ENCODE measurements around the gene KLHDC4. TPM values are rescaled to one million over a fixed set of nuclear protein-coding genes. Genes with fewer than 3 reads are reported as not detected.
"Not testable (repeated sequence)": the region's sequence is repeated elsewhere in the genome, so short reads cannot be mapped to it uniquely, and the experiment has no call there.

Gene KLHDC4
- polyA plus RNA-seq, 3 donors from 2014 or later, result 52.0 to 70.0 (median 61.0) TPM

DNA sequence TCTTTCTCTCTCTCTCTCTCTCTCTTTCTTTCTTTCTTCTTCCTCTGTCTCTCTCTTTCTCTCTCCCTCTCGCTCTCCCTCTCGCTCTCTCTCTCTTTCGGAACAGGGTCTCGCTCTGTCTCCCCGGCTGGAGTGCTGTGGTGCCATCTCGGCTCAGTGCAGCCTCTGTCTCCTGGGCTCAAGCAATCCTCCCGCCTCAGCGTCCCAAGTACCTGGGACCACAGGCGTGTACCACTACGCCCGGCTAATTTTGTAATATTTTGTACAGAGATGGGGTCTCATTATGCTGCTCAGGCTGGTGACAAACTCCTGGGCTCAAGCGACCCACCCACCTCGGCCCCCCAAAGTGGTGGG is 12.7 kb upstream of the KLHDC4 start:
- Mint-ChIP-seq H3K36me3 (no peaks in the 10 kb centered on the region), H3K27me3 (ENCODE audit: low read depth in 3 of 3) (peaks cover 18 to 19% (median 18%) of the 10 kb centered on the region in 3 donors), H3K4me3 (peak overlapping the region in 2 of 5 donors; percentile 39 to 44), H3K4me1 (peaks cover 37 to 38% of the 10 kb centered on the region in 2 donors), H3K9me3 (no peaks in the 10 kb centered on the region), H3K27ac (peak overlapping the region in 5 of 6 donors; percentile 60 to 99 (median 98))
- no peak for DNase-seq

DNA sequence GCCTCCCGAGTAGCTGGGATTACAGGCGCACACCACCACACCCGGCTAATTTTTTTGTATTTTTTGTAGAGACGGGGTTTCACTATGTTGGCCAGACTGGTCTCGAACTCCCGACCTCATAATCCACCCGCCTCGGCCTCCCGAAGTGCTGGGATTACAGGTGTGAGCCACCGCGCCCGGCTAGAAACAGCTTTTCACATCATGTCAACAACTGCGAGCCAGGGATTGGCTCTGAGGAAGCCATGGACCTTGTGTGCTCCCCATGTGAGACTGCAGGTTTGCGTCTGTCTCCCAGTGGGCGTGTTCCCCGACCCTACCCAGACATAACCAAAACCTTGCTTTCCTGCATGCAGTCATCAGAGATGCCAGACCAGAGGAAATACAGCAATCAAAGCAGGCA is 8.1 kb upstream of the KLHDC4 start:
- not testable (repeated sequence) for H3K4me3 Mint-ChIP-seq, DNase-seq

DNA sequence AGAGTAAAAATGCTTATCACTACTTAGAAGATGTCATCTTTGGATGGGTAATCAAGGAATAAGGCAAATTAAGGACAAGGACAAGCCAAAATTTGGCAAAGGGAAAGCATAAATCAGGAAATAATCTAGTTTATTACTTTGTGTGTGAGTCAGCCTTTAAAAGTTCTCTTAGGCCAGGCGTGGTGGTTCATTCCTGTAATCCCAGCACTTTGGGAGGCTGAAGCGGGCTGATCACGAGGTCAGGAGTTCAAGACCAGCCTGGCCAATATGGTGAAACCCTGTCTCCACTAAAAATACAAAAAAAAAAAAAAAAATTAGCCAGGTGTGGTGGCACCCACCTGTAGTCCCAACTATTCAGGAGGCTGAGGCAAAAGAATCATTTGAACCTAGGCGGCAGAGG is 1.7 kb upstream of the KLHDC4 start:
- Mint-ChIP-seq H3K27me3 (ENCODE audit: low read depth in 3 of 3) (peaks cover 30 to 36% (median 33%) of the 10 kb centered on the region in 3 donors), H3K4me3 (peak overlapping the region; percentile 29 to 100 (median 100)), H3K4me1 (peaks cover 46 to 47% of the 10 kb centered on the region in 2 donors), H3K27ac (peak overlapping the region; percentile 84 to 100 (median 98)), H3K36me3 (peaks cover 0 to 15% (median 11%) of the 10 kb centered on the region in 3 donors)
- DNase-seq, H3K9me3 Mint-ChIP-seq: not testable (repeated sequence)

More for the DNA sequence above, 8.1 kb upstream of the KLHDC4 start:
- H3K27ac Mint-ChIP-seq, H3K9me3 Mint-ChIP-seq, H3K36me3 Mint-ChIP-seq: not testable (repeated sequence)
- peaks cover 4 to 10% (median 5%) of the 10 kb centered on the region in 3 donors for H3K27me3 Mint-ChIP-seq (ENCODE audit: low read depth in 3 of 3)
- H3K4me1 Mint-ChIP-seq, result peaks cover 17 to 19% of the 10 kb centered on the region in 2 donors

DNA sequence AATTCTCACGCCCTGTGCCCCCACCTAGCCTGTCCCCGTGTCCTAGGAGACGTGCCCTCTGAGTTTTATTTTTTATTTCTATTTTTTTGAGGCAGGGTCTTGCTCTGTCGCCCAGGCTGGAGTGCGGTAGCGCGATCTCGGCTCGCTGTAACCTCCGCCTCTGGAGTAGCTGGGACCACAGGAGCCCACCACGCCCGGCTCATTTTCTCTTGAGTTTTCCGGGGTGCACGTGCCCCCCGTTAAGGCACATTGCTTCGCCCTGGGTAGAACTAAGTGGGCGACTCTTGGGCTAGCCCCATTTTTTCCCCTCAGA is 655 bp upstream of the KLHDC4 start:
- Mint-ChIP-seq H3K27ac (peak overlapping the region; percentile 98 to 100 (median 100)), H3K4me1 (peaks cover 56 to 57% of the 10 kb centered on the region in 2 donors)

DNA sequence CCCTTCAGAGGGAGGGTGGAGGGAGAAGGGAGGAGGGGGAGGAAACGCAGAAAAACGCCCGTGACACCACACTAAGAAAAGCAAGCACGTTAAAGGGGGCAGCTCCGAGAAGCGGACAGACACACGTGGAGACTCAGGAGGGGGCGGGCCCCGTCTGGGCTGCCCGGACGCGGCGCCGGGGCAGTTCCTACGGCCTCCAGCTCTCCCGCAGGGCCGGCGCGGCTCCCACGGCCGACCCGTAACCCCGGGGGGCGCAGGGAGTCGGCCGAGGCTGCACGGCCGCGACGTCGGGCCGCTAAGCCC is 362 bp downstream of the KLHDC4 start:
- H3K27me3 Mint-ChIP-seq (ENCODE audit: low read depth in 3 of 3), result peaks cover 36 to 41% (median 38%) of the 10 kb centered on the region in 3 donors

More for the DNA sequence above, 655 bp upstream of the KLHDC4 start:
- no peak for DNase-seq
- H3K36me3 Mint-ChIP-seq, result peaks cover 6 to 25% (median 18%) of the 10 kb centered on the region in 3 donors
- H3K9me3 Mint-ChIP-seq, result no peaks in the 10 kb centered on the region
- H3K4me3 Mint-ChIP-seq, result peak overlapping the region; percentile 99 to 100 (median 100)
- H3K27me3 Mint-ChIP-seq (ENCODE audit: low read depth in 3 of 3), result peaks cover 36 to 41% (median 40%) of the 10 kb centered on the region in 3 donors

DNA sequence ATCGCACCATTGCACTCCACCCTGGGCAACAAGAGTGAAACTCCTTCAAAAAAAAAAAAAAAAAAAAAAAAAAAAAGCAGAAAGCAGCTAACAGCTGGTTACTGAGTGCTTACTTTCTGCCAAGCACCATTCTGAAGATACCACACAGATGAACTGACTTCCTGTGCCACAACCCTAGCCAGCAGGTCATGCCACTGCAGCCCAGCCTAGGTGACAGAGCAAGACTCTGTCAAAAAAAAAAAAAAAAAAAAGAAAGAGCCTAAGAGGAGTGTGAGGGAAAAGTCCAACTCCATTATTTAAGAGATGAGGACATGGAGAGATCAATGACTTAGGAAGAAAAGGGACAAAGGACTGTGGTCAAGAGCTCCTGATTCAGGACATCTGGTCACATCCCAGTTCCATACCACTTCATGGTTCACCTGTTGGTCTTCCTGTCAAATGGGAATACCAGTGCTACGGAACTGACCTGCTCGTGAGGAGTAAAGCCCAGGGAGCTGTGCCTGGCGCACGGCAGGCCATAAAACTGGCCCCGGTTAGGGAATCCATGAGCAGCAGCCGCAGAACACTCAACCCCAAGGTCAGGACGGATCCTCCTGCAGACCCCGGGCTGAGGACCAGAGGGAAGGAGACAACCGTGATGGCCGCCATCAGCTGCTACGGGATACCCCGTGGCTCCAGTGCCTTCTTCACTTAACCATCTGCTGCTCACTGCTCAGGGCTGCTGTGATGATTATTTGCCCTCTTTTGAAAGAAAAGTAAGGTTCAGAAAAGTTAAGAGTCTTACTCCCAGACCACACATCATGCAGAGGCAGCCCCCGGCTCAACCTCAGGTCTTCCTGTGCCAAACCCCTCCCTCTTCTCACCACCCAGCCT is 950 bp downstream of the KLHDC4 start:
- DNase-seq, result peak; percentile 90 to 93 (median 92)
- peaks cover 8 to 30% (median 23%) of the 10 kb centered on the region in 3 donors for H3K36me3 Mint-ChIP-seq
- peaks cover 36 to 41% (median 38%) of the 10 kb centered on the region in 3 donors for H3K27me3 Mint-ChIP-seq (ENCODE audit: low read depth in 3 of 3)
- H3K4me3 Mint-ChIP-seq, result peak overlapping the region; percentile 92 to 100 (median 97)
- peak overlapping the region; percentile 97 to 100 (median 99) for H3K27ac Mint-ChIP-seq
- H3K9me3 Mint-ChIP-seq, result no peaks in the 10 kb centered on the region
- H3K4me1 Mint-ChIP-seq, result peaks cover 69% of the 10 kb centered on the region in 2 donors

More for the DNA sequence above, 362 bp downstream of the KLHDC4 start:
- peaks cover 8 to 30% (median 23%) of the 10 kb centered on the region in 3 donors for H3K36me3 Mint-ChIP-seq
- no peaks in the 10 kb centered on the region for H3K9me3 Mint-ChIP-seq
- peak overlapping the region; percentile 99 to 100 (median 100) for H3K4me3 Mint-ChIP-seq
- peak overlapping the region; percentile 97 to 100 (median 100) for H3K27ac Mint-ChIP-seq
- H3K4me1 Mint-ChIP-seq, result peaks cover 66 to 67% of the 10 kb centered on the region in 2 donors
- no peak for DNase-seq

DNA sequence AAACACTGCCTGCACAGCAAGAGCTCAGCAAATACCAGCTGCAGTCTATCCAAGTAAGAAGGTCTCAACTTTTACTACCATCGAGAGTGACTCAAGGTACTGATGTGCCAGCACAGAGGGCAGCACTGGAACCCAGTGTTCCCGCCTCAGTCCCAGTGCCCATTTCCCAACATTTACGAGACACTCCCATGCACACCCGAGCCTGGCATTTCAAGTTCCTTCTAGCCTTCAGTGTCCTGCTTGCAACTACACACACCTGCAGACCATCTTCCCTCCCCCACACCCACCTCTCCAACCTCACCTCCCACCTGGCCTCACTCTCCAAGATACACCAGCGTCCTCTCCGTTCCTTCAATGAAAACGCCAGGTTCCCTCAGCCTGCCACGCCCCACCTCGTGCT is 3.2 kb downstream of the KLHDC4 start:
- Mint-ChIP-seq H3K27me3 (ENCODE audit: low read depth in 3 of 3) (peaks cover 36 to 41% (median 38%) of the 10 kb centered on the region in 3 donors), H3K27ac (peak overlapping the region; percentile 97 to 100 (median 99)), H3K4me1 (peaks cover 70 to 74% of the 10 kb centered on the region in 2 donors), H3K9me3 (no peaks in the 10 kb centered on the region), H3K36me3 (peaks cover 20 to 44% (median 32%) of the 10 kb centered on the region in 3 donors), H3K4me3 (peak overlapping the region; percentile 72 to 100 (median 97))
- DNase-seq, result no peak

DNA sequence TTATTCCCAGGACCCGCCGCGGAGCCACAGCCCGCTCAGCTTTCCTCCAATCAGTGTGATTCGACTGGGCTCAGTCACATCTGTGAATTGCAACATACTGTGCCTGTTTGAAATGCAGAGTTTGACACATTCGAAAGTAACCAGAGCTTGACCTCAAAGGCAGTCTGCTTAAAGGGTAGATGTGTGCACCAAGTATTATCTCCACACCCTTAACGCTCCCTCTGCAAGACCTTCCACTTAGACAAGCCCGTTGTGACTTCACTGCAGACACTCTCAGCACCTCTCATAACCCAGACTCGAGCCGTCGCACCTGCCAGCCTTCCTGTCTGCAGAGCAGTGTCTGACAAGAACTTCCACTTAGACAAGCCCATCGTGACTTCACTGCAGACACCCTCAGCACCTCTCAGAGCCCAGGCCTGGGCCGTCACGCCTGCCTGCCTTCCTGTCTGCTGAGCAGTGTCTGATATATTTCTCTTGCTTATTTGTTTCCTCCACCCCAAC is 3.7 kb downstream of the KLHDC4 start:
- peaks cover 35 to 41% (median 36%) of the 10 kb centered on the region in 3 donors for H3K27me3 Mint-ChIP-seq (ENCODE audit: low read depth in 3 of 3)
- peak overlapping the region; percentile 72 to 100 (median 97) for H3K4me3 Mint-ChIP-seq
- H3K9me3 Mint-ChIP-seq, result no peaks in the 10 kb centered on the region
- H3K27ac Mint-ChIP-seq, result peak overlapping the region; percentile 97 to 100 (median 99)
- H3K36me3 Mint-ChIP-seq, result peaks cover 20 to 44% (median 32%) of the 10 kb centered on the region in 3 donors
- peak; percentile 87 to 90 (median 88) for DNase-seq
- peaks cover 67 to 78% of the 10 kb centered on the region in 2 donors for H3K4me1 Mint-ChIP-seq

DNA sequence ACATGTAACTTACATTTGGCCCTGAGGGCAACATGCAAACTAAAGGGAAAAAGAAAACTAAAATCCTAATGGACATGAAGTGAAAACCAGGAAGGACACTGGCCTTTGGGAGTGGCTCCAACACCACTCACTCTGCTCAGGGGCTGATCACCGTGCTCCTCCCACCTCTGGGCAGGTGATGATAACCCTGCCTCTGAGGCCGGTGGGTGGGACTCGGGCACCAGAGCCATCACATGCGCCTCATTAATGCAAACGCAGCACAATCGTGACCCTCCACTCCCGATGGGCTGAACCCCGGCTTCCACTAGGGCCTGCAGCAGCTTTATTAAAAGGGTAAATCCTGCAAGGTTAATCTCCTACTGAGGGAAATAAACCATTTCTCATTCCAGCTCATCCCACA is 4.7 kb downstream of the KLHDC4 start:
- Mint-ChIP-seq H3K27me3 (ENCODE audit: low read depth in 3 of 3) (peaks cover 32 to 39% (median 38%) of the 10 kb centered on the region in 3 donors), H3K4me3 (peak overlapping the region; percentile 26 to 100 (median 97)), H3K9me3 (no peaks in the 10 kb centered on the region), H3K36me3 (peaks cover 22 to 50% (median 36%) of the 10 kb centered on the region in 3 donors), H3K4me1 (peaks cover 69 to 81% of the 10 kb centered on the region in 2 donors), H3K27ac (peak overlapping the region; percentile 97 to 100 (median 99))
- no peak for DNase-seq

DNA sequence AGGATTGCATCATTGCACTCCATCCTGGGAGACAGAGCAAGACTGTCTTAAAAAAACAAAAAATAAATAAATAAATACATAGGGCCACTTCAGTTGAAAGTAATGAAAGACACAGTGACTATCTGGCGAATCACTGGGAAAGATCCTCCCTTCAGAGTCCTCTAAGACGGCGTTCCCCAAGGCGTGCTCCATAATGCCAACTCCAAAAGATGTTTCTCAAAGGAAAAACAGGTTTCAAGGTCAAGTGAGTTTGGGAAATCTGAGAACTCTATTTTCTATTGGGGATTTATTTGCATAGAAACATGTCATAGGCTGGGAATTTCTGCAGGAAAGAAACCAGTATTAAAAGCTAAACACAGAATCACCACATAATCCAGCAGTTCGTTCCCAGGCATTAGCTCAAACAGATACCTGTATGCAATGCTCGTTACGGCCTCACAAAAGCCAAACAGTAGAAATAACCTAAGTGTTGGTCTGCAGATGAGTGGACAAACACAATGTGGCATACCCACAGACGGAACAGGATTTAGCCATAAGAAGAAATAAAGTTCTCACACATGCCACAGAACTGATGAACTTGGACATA is 7.9 kb downstream of the KLHDC4 start:
- DNase-seq, result no peak
- H3K9me3 Mint-ChIP-seq, result no peaks in the 10 kb centered on the region
- no peak overlapping the region for H3K4me3 Mint-ChIP-seq
- peaks cover 40 to 62% (median 47%) of the 10 kb centered on the region in 3 donors for H3K36me3 Mint-ChIP-seq
- H3K4me1 Mint-ChIP-seq, result peaks cover 71 to 81% of the 10 kb centered on the region in 2 donors
- peaks cover 9 to 14% (median 13%) of the 10 kb centered on the region in 3 donors for H3K27me3 Mint-ChIP-seq (ENCODE audit: low read depth in 3 of 3)
- peak overlapping the region in 4 of 6 donors; percentile 17 to 74 (median 44) for H3K27ac Mint-ChIP-seq

DNA sequence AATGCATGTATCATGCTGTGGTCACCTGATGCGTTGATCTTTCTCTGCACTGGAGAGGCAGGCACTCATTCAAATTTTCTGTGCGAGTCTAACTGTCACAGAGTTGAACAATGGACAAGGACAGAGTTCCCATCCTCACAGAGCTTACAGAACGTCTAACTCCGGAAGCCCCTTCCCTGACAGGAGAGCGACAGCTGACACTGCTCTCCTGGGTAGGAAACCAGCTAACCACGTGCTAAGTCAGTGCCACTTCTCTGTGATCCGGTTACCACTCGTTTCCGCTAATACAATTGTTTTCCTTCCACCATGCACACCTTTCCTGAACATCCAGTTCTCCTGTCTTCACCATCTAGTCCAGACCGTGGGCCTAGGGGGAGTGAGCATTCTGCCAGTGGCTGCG is 11.3 kb downstream of the KLHDC4 start:
- no peaks in the 10 kb centered on the region for H3K9me3 Mint-ChIP-seq
- peak overlapping the region; percentile 76 to 85 (median 80) for H3K4me3 Mint-ChIP-seq
- peaks cover 52 to 69% of the 10 kb centered on the region in 2 donors for H3K4me1 Mint-ChIP-seq
- H3K36me3 Mint-ChIP-seq, result peaks cover 44 to 61% (median 47%) of the 10 kb centered on the region in 3 donors
- peaks cover 2 to 6% (median 5%) of the 10 kb centered on the region in 3 donors for H3K27me3 Mint-ChIP-seq (ENCODE audit: low read depth in 3 of 3)
- peak overlapping the region; percentile 81 to 94 (median 88) for H3K27ac Mint-ChIP-seq
- peak; percentile 49 to 55 (median 55) for DNase-seq

DNA sequence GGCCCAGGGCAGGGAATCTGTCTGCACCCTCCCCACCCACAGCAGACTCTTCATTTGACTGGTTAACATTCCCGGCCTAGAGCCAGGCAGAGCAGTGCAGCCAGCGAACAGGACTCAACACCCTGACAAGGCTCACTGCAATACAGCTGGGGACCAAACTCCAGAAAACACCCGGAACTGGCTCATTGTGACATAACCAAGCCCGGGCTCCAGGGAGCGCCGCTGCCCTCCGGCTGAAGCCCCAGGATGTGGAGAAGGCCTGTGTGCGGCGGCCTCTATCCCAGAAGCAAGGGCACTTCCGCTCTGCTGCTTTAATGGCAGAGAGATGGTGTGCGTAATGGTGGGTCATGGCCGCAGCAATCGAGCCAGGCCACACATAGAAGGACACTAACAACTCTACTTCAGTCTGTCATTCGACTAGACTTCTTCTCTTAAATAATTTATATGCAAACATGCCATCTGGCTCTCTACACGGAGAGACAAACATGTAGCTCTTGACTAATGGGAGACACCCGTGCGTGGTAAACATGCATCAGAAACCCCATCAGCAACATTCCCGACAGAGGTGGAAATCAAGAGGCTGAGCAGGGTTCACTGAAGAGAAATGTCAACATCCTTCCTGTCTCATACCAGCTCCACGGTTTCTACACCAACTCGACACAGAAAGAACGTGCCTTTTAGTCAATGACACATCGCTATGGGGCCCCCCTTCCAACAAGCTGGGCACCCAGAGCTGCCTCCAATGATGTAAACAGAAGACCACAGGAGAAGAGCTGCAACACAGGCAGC is 18.0 kb downstream of the KLHDC4 start:
- no peaks in the 10 kb centered on the region for H3K9me3 Mint-ChIP-seq
- H3K27me3 Mint-ChIP-seq (ENCODE audit: low read depth in 3 of 3), result peaks cover 6% of the 10 kb centered on the region in 3 donors
- H3K27ac Mint-ChIP-seq, result peak overlapping the region in 2 of 6 donors; percentile 28 to 55
- no peak overlapping the region for H3K4me3 Mint-ChIP-seq
- no peak for DNase-seq
- H3K36me3 Mint-ChIP-seq, result peaks cover 27 to 50% (median 28%) of the 10 kb centered on the region in 3 donors
- H3K4me1 Mint-ChIP-seq, result peaks cover 19 to 40% of the 10 kb centered on the region in 2 donors

DNA sequence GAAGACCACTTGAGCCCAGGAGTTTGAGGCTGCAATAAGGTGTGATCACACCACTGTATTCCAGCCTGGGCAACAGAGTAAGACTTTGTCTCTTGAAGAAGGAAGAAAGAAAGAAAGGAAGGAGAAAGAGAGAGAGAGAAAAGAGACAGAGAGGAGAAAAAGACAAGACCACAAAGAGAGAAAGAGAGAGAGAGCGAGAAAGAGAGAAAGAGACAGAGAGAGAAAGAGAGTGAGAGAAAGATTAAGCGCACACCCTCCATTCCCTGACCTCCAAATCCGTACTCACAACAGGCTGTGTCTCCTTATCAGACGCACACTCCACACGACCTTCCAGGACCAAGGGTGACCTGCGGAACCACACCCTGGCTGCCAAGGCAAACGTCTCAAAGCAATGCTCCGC is 19.6 kb downstream of the KLHDC4 start:
- H3K4me1 Mint-ChIP-seq, result peaks cover 27 to 51% of the 10 kb centered on the region in 2 donors
- H3K4me3 Mint-ChIP-seq, result no peak overlapping the region
- H3K9me3 Mint-ChIP-seq, result no peaks in the 10 kb centered on the region
- H3K27me3 Mint-ChIP-seq (ENCODE audit: low read depth in 3 of 3), result peaks cover 7 to 12% (median 8%) of the 10 kb centered on the region in 3 donors
- no peak for DNase-seq
- H3K27ac Mint-ChIP-seq, result peak overlapping the region in 3 of 6 donors; percentile 8 to 85 (median 19)
- peaks cover 27 to 51% (median 28%) of the 10 kb centered on the region in 3 donors for H3K36me3 Mint-ChIP-seq
